Measurements from ENCODE around the gene TIRAP.

DNA sequence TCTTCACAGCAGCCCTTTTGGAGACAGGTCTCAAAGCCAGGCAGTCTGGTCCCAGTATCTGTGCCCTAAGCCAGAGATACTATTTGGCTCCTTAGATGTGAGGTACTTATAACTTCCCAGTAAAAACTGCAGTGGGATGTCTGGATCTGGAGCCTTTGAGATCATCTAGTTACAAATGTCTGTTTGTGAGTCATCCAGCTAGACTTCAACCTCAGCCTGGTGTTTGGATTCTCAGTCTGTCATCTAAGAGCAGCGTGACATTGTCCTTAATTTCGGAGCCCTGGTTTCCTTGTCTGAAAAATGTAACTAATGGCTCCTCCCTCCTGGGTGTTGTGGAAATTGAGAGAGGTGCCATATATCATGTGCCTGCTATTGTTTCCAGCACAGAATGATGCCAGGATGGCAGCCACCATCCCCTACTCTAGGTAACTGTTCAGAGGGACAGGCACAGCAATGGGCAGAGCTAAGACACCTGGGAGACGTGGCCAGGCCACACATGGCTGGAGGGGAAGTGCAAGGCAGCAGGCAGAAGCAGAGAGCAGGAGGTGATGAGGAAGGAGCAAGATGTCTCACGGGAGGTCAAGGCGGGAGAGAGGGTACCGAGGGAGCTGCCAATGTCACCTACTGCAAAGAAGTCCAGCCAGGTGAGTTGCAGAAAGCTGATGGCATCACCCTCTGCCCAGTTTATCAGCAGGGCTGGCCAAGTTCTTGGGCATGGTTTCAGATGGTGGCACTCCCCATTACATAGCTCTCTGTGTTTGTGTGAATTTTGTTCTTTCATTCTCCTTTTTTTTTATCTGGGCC, 52.0 kb downstream of the TIRAP start:
- TF ChIP-seq RARB (CRISPR knock-in tag; IDR thresholded peaks at IDR 0.05) = no peak
- TF ChIP-seq ESRRG (CRISPR knock-in tag; IDR thresholded peaks at IDR 0.05) = no peak
- no peak for TF ChIP-seq PATZ1 (CRISPR knock-in tag; IDR thresholded peaks at IDR 0.05; ENCODE audit: borderline replicate concordance)
- no peak for TF ChIP-seq ZFP3 (CRISPR knock-in tag; IDR thresholded peaks at IDR 0.05)
- TF ChIP-seq ARNTL (CRISPR knock-in tag; IDR thresholded peaks at IDR 0.05; ENCODE audit: borderline replicate concordance, low read depth) = no peak
- TF ChIP-seq ZNF565 (CRISPR knock-in tag; conservative IDR thresholded peaks at IDR 0.05; ENCODE audit: low read depth) = no peak
- TF ChIP-seq TOX (CRISPR knock-in tag; IDR thresholded peaks at IDR 0.05; ENCODE audit: borderline replicate concordance) = no peak
- no peak for TF ChIP-seq CSRNP3 (CRISPR knock-in tag; IDR thresholded peaks at IDR 0.05)
- TF ChIP-seq SNAI2 (CRISPR knock-in tag; IDR thresholded peaks at IDR 0.05) = no peak
- TF ChIP-seq OSR1 (CRISPR knock-in tag; IDR thresholded peaks at IDR 0.05) = no peak
- TF ChIP-seq GLIS3 (CRISPR knock-in tag; IDR thresholded peaks at IDR 0.05) = no peak
- TF ChIP-seq ISL1 (CRISPR knock-in tag; IDR thresholded peaks at IDR 0.05) = no peak
- TF ChIP-seq TCF4 (CRISPR knock-in tag; IDR thresholded peaks at IDR 0.05; ENCODE audit: borderline replicate concordance) = no peak
- no peak for TF ChIP-seq CSDC2 (CRISPR knock-in tag; IDR thresholded peaks at IDR 0.05)

All from SK-N-SH treated with all-trans-retinoic acid at 6 μM for 48 hours (cell line).